ENCODE measurements around the gene CREB3L2. TPM values are rescaled to one million over a fixed set of nuclear protein-coding genes. Genes with fewer than 3 reads are reported as not detected.
A peak's percentile ranks its signal among the peaks of the same experiment; 100 is the strongest.

Gene CREB3L2
- polyA plus RNA-seq, 3 donors, result 49.4 to 55.1 (median 49.7) TPM

GRCh38 chr7:137879357-137880158 lies 122.3 kb downstream of the CREB3L2 start:
- DNase-seq, result no peak

DNA sequence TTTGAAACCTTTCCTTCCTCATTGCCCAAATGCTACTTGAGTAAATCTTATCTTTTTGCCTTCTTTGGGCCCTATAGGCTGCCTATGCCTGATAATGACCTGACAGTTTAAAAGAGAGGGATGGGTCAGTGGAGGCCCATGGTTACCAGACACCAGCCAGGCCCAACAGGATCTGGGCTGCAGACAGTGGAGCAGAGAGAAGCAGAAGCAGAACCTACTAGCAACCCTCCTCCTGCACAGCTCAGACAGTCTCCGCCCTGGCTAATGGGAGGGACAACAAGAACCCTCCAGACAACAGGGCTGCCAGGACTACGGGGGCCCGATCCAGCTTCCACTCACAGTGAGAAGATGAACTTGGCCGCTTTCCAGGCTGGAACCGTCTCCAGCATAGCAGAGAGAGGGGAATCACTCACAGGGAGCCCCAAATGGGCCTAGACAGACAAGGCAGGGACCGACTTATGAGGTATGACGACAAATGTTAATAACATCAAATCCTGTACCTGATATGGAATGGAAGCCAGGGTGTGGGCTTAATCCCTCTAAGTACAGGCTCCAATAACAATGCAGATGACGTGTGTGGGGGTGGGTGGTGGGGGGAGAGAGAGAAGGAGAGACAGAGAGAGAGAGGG lies 123.4 kb downstream of the CREB3L2 start:
- DNase-seq, result no peak

DNA sequence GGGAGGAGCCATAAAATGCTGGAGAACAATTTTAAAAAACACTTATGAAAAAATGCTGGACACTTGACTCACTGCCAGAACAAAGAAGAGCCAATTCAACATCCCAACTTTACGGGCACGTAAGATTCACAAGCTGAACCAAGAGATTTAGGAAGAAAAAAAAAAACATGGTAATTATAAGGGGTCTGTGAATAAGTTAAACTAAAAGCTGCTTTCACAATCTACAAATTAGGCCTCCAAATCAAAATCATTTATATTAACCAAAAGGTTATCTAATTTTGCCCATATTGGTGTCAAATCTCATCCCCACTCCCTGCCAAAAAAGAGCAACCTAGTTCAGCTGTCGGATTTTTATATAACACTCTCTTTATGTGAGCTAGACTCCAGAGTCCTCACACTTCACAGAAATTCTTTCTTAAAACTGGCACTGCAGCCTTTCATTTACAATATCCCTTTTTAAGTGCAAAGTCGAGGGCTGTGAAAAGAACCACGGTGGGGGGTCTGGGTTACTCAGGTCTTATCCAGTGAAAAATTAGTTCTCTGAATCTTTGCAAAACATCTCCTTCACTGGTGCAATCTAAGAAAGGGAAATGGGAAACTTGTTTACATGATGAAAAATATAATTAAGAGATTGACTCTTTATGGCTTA lies 124.7 kb downstream of the CREB3L2 start:
- no peak for DNase-seq

DNA sequence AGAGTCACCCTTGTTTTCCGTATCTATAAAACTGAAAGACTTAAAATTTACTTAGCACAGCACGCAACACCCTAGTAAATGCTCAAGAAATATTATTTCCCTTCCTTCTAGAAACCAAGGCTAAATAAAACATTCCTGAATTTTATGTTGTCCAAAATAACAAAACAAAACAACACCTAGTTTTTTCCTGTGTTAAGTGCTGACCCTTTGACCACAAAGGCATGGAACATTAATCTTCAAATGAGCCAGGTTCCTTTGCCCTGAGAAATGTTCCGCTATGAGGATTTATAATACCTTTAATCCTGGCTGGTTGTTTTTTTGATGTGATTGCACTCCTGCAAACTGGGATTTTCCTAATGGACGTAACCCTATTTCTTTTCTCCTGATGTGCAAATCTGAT lies 126.1 kb downstream of the CREB3L2 start:
- DNase-seq, result peak; percentile 42

DNA sequence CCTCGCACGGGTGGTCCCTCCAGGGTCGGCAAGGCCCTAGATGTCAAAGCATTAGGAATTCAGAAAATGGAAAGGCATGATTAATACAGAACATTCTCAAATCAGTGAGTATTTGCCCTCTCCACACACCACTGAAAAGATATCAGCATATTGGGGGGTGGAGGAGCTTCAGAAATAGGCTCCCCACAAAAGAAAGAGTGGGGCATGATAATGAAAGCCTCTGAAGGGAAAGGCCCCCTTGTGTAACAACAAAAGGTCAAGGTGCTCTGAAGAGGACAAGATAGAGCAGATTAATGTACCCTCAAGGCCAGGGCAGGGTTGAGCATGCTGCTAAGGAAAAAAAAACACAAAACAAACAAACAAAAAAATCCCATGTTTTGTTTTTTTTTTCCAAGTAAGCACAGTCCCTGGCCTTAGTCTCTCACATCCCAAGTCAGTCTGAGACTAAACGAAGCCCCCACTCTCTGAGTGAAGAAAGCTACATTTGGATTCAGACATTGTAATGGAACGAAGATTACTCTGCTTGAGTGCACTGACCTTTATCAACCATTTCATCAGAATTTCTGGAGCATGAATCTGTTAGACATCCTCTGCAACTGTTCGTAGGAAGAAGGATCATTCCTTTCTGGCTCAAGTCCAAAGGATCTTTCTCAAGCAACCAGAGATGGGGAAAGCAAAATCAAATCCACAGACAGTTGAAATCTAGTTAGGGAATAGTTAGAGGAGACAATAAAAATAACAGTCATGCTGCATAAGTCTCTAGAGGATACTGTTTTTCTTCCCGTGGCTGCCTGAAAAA lies 127.7 kb downstream of the CREB3L2 start:
- peak; percentile 16 for DNase-seq

DNA sequence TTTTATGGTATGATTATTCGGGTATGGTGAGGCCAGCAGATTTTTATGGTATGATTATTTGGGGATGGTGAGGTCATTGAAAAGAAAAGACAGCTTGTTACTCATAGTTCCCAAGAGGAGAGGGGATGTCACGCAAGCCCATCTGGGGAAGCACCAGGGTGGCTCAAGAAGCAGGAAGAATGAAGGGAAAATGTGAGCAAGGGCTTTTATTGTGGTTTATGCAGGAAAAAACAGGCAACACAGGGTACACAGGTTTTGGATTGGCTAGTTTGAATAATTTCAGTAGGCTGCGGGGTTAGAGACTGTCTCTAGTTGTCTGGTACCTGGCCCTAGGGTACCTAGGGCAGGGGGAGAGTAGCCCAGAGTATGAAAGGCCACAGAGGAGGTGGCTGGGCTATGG lies 128.4 kb downstream of the CREB3L2 start:
- no peak for DNase-seq

DNA sequence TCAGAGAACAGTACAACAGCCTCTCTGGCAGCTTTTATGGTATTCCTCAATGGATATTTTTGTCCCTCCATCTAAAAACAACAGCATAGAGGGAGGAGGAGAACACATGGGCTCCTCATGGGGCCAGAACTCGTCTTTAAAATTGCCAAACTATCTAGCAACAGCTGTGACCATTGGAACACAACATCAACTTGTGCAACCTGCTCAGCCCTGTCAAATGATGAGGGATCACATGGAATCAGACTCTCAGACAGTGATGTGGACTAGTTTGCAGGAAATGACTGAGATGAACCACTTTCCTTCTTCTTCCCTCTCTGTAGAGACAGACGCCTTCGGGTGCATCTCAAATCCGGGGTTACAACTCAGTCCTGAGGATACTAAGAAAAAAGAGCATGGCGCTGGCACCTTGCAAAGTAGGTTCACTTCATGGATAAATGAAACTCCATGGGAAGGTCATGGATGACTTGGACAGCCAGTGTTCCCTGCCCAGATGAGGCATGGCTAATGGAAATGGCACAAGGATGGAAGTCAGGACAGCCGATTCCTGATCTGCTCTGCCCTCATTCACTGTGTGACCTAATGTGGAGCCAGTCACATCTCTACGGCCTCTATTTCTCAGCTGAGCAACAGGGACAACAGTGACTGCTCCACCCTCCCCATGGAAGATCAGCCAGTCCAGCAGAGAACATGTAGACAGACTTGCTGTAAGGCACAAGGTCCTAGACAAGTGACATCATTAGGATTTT lies 130.5 kb downstream of the CREB3L2 start:
- no peak for DNase-seq

DNA sequence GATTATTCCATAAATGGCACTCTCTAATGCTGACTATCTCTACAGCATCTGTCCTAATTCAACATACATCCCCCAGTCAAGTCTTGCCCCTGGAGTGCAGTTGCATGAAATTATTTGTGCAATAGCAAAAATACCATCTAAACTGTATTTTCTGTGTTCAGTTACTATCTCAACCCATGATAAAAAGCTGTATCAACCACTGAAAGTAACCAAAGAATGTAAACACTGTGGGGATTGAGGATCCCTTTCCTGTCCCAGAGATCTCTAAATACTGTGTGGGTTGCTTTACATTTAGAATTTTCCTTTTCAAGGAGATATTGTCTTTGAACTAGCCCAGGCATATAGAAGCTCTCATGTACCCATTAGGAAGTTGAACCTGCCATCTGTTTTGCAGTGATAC lies 131.2 kb downstream of the CREB3L2 start:
- no peak for DNase-seq

GRCh38 chr7:137870078-137870477 lies 131.8 kb downstream of the CREB3L2 start:
- no peak for DNase-seq

- DNase-seq, result no peak
Measured at GRCh38 chr7:137869260-137869659, 132.6 kb downstream of the CREB3L2 start.

DNA sequence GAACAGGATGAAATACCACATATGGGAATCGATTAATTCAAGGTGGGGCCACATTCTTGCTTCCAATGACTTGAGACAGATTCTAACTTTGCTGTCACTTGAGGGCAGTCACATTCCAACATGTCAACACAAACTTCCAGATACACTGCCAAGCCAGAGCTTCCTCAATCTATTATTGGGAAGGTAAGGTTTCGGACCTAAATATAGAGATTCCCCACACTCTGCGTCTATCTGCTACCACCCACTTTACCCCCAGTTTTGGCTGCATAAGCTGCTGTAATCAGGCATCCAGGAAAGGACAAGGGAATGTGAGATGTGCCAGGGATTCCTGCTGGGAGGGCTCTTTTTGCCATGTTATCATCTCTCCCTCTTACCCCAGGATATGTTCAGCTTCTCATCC lies 134.6 kb downstream of the CREB3L2 start:
- DNase-seq, result no peak

GRCh38 chr7:137865764-137866163 lies 136.1 kb downstream of the CREB3L2 start:
- DNase-seq, result no peak

- no peak for DNase-seq
Measured at GRCh38 chr7:137862964-137863363, 138.9 kb downstream of the CREB3L2 start.

DNA sequence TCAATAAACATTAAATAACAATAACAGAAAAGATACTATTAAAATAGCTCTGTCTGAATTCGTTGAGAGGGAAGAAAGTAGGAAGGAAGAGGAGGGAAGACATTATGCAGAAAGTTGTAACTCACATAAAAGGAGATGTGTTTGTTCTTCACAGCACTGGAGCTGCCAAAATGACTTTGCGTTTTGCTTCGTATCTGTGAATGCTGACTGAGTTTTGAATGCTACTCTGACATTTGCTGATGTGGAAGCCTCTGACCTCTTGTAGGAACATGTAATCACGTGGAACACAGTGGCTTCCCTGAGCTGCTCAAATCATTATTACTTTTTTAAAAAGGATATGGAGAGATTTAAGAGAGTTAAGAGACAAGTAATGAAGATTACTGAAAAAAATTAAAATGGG lies 139.5 kb downstream of the CREB3L2 start:
- no peak for DNase-seq

DNA sequence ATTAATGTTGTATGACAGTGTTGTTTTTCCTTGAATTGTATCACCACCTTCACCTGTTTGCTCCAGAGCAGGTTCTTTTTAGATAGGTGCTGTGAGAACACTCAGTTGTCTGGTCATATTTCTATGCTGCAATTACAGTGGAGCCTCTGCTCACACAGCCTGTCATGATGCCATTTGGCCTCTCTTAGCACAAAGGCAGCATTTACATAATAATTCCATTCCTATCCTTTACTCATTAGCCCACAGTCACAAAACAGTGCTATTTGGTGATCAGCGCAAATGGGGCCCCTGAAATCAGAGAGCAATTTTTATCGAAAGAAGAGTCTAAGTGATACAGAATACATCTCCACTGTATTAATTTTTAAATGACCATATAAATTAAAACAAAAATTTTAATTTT lies 141.3 kb downstream of the CREB3L2 start:
- DNase-seq, result no peak

DNA sequence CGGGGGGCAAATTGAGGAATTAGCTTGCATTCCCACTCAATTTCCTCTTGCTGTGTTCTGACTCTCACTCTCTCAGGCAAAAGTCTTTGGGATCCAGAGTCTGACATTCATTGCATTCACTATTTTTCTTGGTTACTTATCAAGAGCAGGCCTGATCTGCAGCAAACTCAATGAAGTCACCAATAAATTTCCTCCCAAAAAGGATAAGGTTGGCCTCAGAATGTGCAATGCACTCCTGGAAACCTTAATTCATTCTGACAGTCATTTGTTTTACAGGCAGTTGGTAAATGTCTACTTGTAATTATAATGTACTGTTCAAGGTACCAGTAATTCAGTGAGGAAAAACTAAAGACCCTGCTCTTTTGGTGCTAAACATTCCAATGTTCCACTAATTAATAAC lies 148.8 kb downstream of the CREB3L2 start:
- peak; percentile 24 for DNase-seq

DNA sequence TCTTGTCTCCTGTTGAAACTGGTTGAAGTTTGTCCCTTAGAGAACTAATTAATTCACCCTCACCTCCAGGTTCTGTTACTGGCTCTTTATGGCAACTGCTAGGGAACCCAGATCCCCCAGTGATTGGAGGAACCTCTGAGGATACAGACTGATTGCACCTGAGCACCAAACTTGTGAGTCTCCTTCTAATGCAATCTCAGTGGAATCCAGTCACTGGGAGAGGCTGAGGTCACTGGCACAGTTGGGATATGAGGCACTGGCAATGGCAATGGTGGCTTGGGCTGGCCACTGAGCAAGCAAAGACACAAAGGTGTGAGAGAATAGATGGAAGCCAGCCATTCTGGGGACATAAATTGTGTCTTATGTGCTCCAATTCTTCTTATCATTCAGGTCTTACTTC lies 149.8 kb downstream of the CREB3L2 start:
- DNase-seq, result no peak

- no peak for DNase-seq
Measured at GRCh38 chr7:137850972-137851945, 150.6 kb downstream of the CREB3L2 start.

GRCh38 chr7:137850571-137850970 lies 151.3 kb downstream of the CREB3L2 start:
- DNase-seq, result no peak

DNA sequence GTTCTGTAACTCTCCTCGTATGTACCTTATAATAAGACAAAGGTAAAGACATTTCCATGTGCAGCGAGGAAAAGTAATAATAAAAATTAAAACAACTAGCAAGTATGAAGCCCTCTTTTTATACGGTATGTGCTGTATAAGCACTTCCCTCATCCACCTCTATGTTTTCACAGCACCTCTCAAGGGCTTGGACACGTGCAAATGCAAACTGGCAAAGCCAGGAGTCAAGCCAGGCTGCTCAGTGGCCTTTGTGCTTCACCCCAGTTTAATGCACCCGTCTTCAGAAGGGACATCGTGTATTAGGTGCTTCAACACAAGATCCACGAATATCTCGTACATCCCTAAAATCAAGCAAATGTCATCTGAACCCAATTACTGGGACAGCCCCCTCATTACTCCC lies 153.8 kb downstream of the CREB3L2 start:
- DNase-seq, result no peak

Data from renal pelvis (tissue), 4 donors.